Measurements from ENCODE around the gene SPATA32.
"Not testable (repeated sequence)": the region's sequence is repeated elsewhere in the genome, so short reads cannot be mapped to it uniquely, and the experiment has no call there.

The SPATA32 gene

GRCh38 chr17:45261577-45262515 is at the start of gene SPATA32:
SPATA32 (minus strand) TSS chr17:45262094; CDS start chr17:45262016, 78 bp downstream.
- FAIRE-seq = no peak

GRCh38 chr17:45311401-45311759 is 49.5 kb upstream of the SPATA32 start:
- FAIRE-seq = no peak

GRCh38 chr17:45310380-45311324 is 48.8 kb upstream of the SPATA32 start:
- FAIRE-seq = no peak

GRCh38 chr17:45309400-45309799 is 47.5 kb upstream of the SPATA32 start:
- no peak for FAIRE-seq

GRCh38 chr17:45308840-45309239 is 46.9 kb upstream of the SPATA32 start:
- no peak for FAIRE-seq

- no peak for FAIRE-seq
Observed at GRCh38 chr17:45308016-45308365, 46.1 kb upstream of the SPATA32 start.

GRCh38 chr17:45307290-45308015 is 45.6 kb upstream of the SPATA32 start:
- peak; percentile 82 for FAIRE-seq

GRCh38 chr17:45306623-45307022 is 44.7 kb upstream of the SPATA32 start:
- no peak for FAIRE-seq

- FAIRE-seq = no peak
Observed at GRCh38 chr17:45306094-45306493, 44.2 kb upstream of the SPATA32 start.

GRCh38 chr17:45305530-45306087 is 43.7 kb upstream of the SPATA32 start:
- no peak for FAIRE-seq

- FAIRE-seq = no peak
Observed at GRCh38 chr17:45302649-45303173, 40.8 kb upstream of the SPATA32 start.

- FAIRE-seq = not testable (repeated sequence)
Observed at GRCh38 chr17:45302220-45302619, 40.3 kb upstream of the SPATA32 start.

- FAIRE-seq = no peak
Observed at GRCh38 chr17:45301674-45302073, 39.8 kb upstream of the SPATA32 start.

- FAIRE-seq = no peak
Observed at GRCh38 chr17:45300060-45300751, 38.3 kb upstream of the SPATA32 start.

GRCh38 chr17:45299361-45299760 is 37.5 kb upstream of the SPATA32 start:
- FAIRE-seq = no peak

GRCh38 chr17:45298546-45299285 is 36.8 kb upstream of the SPATA32 start:
- no peak for FAIRE-seq

- no peak for FAIRE-seq
Observed at GRCh38 chr17:45296833-45297124, 34.9 kb upstream of the SPATA32 start.

GRCh38 chr17:45296003-45296832 is 34.3 kb upstream of the SPATA32 start:
- FAIRE-seq = no peak

GRCh38 chr17:45294506-45294905 is 32.6 kb upstream of the SPATA32 start:
- peak; percentile 76 for FAIRE-seq

All from islet of Langerhans (tissue), 1 donor.